ENCODE data around the gene FAR2.

Gene FAR2

DNA sequence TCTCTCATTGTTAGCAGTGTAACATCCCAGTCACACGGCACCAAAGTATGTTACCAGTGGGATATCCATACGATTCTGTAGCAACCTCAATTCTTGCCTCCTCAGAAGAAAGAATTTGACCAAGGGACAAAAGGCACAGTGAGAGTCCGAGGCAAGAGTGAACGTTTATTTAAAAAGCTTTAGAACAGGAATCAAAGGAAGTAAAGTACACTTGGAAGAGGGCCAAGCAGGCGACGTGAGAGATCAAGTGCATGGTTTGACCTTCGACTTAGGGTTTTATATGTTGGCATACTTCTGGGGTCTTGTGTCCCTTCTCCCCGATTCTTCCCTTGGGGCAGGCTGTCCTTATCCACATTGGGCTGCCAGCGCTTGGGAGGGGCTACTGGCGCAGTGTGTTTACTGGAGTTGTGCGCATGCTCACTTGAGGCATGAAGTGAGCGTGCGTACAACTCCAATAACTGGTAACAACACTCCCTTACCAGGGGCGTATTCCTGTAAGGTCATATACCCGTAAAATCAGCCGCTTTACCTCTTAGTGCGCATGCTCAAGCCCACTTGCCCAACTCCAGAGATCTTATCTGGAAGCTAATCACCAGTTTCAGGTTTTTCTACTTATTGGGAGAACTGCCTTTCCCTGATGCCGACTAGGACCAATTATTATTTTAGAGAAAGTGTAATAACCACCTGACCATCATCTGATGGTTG lies 71.7 kb downstream of the FAR2 start:
- Histone ChIP-seq H3K9me3 (ENCODE audit: control insufficient read depth, insufficient read depth, low read depth, low read length) (no peaks in the 10 kb centered on the region), H3K36me3 (ENCODE audit: control insufficient read depth in 2 of 2, insufficient read depth in 1 of 2, low read length in 2 of 2) (no peaks in the 10 kb centered on the region), H3K4me3 (ENCODE audit: low read depth, low read length) (no peak overlapping the region), H3K27ac (ENCODE audit: extremely low read depth, low read depth, low read length) (no peak overlapping the region), H3K4me1 (ENCODE audit: control insufficient read depth, insufficient read depth, low read length) (peaks cover 6% of the 10 kb centered on the region; the same call in 1 of the 2 replicates)
- POLR2A ChIA-PET = no interaction called here
- CTCF ChIA-PET = interaction anchor here (0.8 kb wide), 1 partner anchor 133 kb away, joined by 4 read pairs; no protein-coding TSS in a partner anchor
- no peak for TF ChIP-seq GFI1B (tag by site-specific recombination; IDR thresholded peaks at IDR 0.05)
- no peak for TF ChIP-seq ZNF658 (tag by site-specific recombination; IDR thresholded peaks at IDR 0.05)
- TF ChIP-seq ZNF394 (tag by site-specific recombination; IDR thresholded peaks at IDR 0.05; ENCODE audit: borderline replicate concordance) = no peak

- Histone ChIP-seq H3K9me3 (ENCODE audit: control insufficient read depth, insufficient read depth, low read depth, low read length) (no peaks in the 10 kb centered on the region), H3K36me3 (ENCODE audit: control insufficient read depth in 2 of 2, insufficient read depth in 1 of 2, low read length in 2 of 2) (no peaks in the 10 kb centered on the region), H3K4me1 (ENCODE audit: control insufficient read depth, insufficient read depth, low read length) (peaks cover 3% of the 10 kb centered on the region; the same call in 1 of the 2 replicates), H3K27ac (ENCODE audit: extremely low read depth, low read depth, low read length) (no peak overlapping the region), H3K4me3 (ENCODE audit: low read depth, low read length) (no peak overlapping the region)
- ChIA-PET POLR2A (no interaction called here), CTCF (no interaction called here)
- TF ChIP-seq ZNF169 (tag by site-specific recombination; IDR thresholded peaks at IDR 0.05) (peak; percentile 97), REPIN1 (tag by site-specific recombination; IDR thresholded peaks at IDR 0.05; ENCODE audit: low read depth) (no peak)
Measured at GRCh38 chr12:29222200-29222599, 73.1 kb downstream of the FAR2 start.

DNA sequence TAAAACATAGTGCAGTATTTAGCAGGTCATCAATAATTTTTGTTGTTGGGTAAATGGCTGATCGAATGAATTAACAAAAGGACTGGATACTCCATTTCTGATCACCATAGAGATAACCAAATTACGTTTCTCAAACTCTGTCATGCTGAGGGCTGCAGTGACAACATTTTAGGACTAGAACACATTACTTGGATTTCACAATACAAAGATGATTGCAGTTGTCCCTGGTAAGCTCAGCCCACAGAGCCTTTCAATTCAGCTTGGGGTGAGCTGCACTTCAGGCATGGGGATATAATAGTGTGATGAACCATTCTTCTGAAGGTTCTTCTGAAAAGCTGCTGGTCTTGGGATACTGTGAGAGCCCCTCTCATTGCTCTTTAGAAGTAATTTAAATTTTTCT lies 74.3 kb downstream of the FAR2 start:
- Histone ChIP-seq H3K27ac (ENCODE audit: extremely low read depth, low read depth, low read length) (no peak overlapping the region), H3K9me3 (ENCODE audit: control insufficient read depth, insufficient read depth, low read depth, low read length) (no peaks in the 10 kb centered on the region), H3K36me3 (ENCODE audit: control insufficient read depth in 2 of 2, insufficient read depth in 1 of 2, low read length in 2 of 2) (no peaks in the 10 kb centered on the region), H3K4me1 (ENCODE audit: control insufficient read depth, insufficient read depth, low read length) (no peaks in the 10 kb centered on the region), H3K4me3 (ENCODE audit: low read depth, low read length) (no peak overlapping the region)
- CTCF ChIA-PET = no interaction called here
- POLR2A ChIA-PET = no interaction called here
- TF ChIP-seq ZNF391 (tag by site-specific recombination; IDR thresholded peaks at IDR 0.05; ENCODE audit: borderline replicate concordance, low read depth) (no peak), KLF8 (tag by site-specific recombination; IDR thresholded peaks at IDR 0.05) (no peak), ZNF843 (tag by site-specific recombination; IDR thresholded peaks at IDR 0.05) (no peak), ELK4 (IDR thresholded peaks at IDR 0.05; ENCODE audit: borderline replicate concordance, low read depth, low read length) (no peak), PRDM6 (tag by site-specific recombination; IDR thresholded peaks at IDR 0.05) (no peak), INSM2 (tag by site-specific recombination; IDR thresholded peaks at IDR 0.05) (no peak), ZNF423 (tag by site-specific recombination; IDR thresholded peaks at IDR 0.05) (no peak), ZNF513 (tag by site-specific recombination; IDR thresholded peaks at IDR 0.05) (no peak), SCRT1 (tag by site-specific recombination; IDR thresholded peaks at IDR 0.05; ENCODE audit: borderline replicate concordance) (no peak), TSHZ1 (tag by site-specific recombination; IDR thresholded peaks at IDR 0.05; ENCODE audit: borderline replicate concordance) (no peak), SALL2 (tag by site-specific recombination; IDR thresholded peaks at IDR 0.05; ENCODE audit: borderline replicate concordance) (no peak), ZNF211 (tag by site-specific recombination; IDR thresholded peaks at IDR 0.05; ENCODE audit: low read depth) (no peak), ZNF510 (tag by site-specific recombination; IDR thresholded peaks at IDR 0.05; ENCODE audit: insufficient replicate concordance) (no peak), ZXDB (tag by site-specific recombination; IDR thresholded peaks at IDR 0.05) (no peak)
- TF ChIP-seq, protein P1, sequence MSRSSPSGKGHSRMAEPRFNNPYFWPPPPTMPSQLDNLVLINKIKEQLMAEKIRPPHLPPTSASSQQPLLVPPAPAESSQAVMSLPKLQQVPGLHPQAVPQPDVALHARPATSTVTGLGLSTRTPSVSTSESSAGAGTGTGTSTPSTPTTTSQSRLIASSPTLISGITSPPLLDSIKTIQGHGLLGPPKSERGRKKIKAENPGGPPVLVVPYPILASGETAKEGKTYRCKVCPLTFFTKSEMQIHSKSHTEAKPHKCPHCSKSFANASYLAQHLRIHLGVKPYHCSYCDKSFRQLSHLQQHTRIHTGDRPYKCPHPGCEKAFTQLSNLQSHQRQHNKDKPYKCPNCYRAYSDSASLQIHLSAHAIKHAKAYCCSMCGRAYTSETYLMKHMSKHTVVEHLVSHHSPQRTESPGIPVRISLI (tag by site-specific recombination; IDR thresholded peaks at IDR 0.05) = no peak
